ENCODE measurements around the gene TLE1.
"Not testable (repeated sequence)": the region's sequence is repeated elsewhere in the genome, so short reads cannot be mapped to it uniquely, and the experiment has no call there.

The TLE1 gene

DNA sequence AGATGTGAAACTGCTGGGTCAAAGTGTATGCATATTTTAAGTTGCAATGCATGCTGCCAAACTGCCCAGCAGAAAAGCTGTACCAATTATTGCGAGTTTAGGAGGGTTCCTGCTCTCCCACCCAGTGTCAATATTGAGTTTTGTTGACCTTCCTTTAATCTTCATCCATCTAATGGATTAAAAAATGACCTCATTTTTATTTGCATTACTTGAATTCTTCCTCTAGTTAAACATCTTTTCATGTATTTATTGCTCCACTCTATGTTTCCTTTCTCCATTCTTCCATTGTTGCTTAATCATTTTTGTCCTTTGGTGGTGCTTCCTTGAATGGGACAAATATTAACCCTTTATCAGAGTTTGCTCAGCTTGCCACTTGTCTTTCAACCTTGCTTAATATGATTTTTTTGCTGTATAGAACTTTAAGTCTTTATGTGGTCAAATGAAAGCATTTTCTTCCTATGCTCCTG lies 32.4 kb downstream of the TLE1 start:
- no peak for DNase-seq (ENCODE audit: low read depth, low spot score)

DNA sequence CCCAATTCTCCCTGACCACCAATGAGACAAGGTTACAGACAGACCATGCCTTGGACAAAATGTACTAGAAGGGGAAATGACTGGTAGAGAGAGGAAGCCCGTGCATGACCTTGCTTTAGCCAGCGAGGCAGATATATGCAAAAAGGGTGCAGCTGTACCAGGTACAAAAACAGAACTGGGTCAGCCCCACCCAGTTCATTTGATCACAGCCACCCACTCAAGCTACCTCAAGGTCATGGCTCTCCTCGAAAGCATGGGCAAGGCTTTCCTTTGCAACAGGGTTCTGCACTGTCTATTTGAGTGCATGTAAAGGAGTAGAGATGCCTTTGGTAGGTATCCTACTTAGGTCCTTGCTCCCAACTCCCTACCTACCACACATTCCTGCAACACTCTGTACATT lies 33.3 kb downstream of the TLE1 start:
- no peak overlapping the region for H3K27ac ChIP-seq

More for the DNA sequence above, 32.4 kb downstream of the TLE1 start:
- no peak overlapping the region for H3K27ac ChIP-seq

DNA sequence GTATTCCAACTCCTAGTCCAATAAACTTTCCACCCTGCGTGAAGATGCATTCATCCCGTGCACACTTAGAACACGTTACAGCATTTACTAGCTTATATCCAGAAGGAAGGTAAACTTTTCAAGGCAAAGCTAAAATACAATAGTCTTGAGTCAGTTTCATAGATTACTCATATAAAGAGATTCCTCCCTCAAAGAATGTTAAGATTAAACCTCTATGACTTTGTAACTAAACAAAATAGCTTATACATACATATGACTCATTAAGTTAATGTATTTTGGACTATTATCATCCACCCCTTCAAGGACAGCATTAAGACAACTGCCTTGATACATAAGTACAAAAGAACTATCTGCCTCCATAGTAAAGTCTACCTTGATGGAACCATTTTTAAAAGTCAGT lies 36.1 kb downstream of the TLE1 start:
- no peak overlapping the region for H3K27ac ChIP-seq
- no peak for DNase-seq (ENCODE audit: low read depth, low spot score)

More for the DNA sequence above, 33.3 kb downstream of the TLE1 start:
- no peak for DNase-seq (ENCODE audit: low read depth, low spot score)

DNA sequence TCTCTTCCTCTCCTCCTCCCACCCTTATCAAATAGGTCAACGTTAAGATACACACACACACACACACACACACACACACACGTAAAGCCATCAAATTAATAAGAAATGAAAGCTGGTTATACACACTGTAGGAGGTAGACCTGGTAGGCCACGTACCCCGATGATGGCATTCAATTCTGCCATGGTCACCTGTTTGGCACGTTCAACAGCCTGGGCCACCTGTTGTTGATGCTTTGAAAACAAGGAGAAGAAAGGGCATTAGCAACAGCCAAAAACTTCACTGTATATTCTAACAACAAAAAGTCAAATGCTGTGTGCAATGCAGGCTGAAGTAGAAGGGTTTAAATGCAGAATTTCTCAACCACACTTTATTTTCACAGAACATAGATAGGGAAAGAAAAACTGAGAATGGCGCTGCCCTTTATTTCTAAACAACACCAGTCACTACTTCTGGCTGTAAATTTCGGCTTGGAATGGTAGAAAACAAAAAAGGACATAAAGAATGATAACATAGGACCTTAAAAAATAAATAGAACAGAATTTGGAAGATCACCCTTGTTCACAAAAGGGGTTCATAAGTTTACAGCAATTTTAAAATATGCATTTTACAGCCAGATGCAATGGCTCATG lies 37.2 kb downstream of the TLE1 start:
- H3K27ac ChIP-seq = no peak overlapping the region
- no peak for DNase-seq (ENCODE audit: low read depth, low spot score)

DNA sequence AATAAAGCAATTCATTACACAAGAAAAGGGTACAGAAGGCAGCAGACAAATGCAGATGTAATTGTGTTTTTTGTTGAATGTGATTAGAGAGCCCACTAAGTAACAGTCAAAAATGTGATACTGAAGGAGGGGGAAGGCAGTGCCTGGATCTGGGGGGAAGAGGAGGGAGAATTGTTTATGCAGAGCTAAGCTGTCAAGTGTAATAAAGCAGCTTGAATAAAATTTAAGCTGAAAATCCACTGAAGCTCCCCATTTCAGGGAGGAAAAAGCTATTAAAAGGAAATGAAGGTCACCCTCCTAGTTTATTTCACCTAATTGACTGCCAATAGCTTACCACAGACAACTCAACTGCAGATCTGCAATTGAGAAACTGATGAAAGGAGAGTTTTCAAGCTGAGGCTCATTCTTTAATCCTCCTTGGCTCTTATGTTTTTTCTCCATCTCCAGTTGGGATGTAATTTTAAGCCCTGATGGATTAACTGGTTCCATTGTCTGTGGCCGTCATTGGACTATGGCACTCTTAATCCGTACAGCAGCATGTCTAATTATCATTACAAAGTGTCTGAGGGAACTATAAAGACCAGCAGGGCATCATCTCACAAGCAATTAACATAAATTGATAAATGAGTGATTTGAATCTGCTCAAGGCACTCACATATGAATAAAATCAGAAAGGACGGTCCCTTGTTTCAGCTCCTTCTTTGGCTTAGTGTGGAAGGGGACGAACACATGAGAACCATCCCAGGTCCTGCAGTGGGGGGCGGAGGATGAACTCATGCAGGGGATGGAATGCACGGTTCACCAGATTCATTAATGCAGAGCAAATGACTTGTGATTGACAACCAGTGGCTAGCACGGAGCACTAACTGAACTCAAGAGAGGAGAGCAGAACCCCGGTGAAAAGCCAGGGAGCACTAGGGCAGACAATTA lies 38.5 kb downstream of the TLE1 start:
- no peak for DNase-seq (ENCODE audit: low read depth, low spot score)
- no peak overlapping the region for H3K27ac ChIP-seq

DNA sequence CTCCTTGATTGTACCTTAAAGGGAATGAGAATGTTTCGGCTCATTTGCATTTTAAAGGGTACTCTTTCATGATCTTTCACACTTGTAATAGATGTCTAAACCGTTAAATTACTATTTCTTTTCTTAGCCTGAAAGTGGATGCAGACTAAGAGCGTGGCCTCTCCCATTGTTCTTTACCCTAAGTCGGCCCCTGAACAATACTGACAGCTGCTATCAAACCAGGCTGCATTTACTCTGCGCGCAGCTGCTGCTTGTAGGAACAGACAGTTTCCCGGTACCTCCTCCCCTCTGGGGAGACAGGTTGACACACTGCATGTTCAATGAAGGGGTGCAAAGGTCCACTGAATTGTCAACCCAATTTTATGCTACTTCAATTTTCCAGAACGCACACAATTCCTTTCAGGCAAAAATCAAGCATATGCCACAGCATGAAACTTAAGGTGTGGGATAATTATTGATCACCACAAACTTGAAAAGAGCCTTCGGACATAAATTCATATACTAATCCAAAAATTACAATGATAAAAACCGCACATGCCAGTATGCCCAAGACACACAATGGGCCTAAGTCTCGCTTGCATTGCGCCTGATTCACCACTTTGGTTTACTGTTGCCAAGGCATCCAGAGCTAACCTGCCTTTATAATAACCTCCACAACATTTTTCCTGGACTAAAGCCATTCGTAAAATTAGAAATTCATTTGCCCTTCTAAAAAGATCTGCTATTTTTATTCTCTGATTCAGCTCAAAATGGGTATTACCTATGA lies 39.7 kb downstream of the TLE1 start:
- no peak for DNase-seq (ENCODE audit: low read depth, low spot score)
- no peak overlapping the region for H3K27ac ChIP-seq

DNA sequence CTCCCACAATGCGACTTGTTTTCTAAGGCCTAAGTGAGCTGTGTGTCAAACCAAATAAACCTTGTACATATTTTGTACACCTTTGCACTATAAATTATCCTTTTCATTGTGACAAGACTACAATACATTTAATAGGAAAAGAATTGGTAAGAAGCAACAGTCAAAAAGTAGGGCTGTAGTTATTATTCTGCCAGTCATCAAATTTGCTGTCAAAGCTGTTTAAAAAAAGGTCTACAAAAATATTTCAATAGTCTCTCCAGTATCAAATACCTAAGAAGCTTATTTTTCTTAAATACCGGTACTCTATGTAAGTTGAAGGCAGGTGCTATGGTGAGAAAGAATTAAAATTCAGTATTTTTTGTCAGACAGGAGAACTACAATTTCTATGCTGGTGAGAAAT lies 40.5 kb downstream of the TLE1 start:
- no peak for DNase-seq (ENCODE audit: low read depth, low spot score)
- no peak overlapping the region for H3K27ac ChIP-seq

DNA sequence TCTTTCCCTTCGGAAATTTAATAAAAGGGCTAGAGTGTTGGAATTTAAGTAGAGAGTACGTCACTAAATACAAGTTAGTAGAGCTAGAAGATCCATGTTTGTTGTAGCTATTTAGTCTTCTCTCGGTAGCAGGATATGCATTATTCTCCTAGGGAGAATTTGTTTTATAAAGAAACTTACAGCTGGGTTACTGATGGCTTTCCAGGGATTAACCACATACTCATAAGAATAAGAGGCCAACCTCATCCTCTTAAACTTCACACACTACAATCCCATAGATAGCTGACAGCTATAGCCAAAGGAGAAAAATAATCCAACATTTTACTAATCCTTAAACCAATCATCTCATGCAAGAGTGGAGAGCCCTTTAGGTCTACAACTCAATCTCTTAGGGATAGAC lies 43.0 kb downstream of the TLE1 start:
- no peak overlapping the region for H3K27ac ChIP-seq
- DNase-seq (ENCODE audit: low read depth, low spot score) = no peak

DNA sequence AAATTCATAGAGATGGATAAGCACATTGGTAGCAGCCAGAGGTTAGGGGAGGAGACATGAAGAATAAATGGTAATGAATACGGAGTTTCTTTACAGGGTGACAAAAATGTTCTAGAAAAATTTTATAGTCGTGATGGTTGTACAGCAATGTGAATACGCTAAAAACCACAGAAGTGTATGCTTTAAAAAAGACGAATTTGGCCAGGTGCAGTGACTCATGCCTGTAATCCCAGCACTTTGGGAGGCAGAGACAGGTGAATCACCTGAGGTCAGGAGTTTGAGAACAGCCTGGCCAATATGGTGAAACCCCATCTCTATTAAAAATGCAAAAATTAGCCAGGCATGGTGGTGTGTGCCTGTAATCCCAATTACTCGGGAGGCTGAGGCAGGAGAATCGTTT lies 44.8 kb downstream of the TLE1 start:
- not testable (repeated sequence) for DNase-seq (ENCODE audit: low read depth, low spot score); H3K27ac ChIP-seq

DNA sequence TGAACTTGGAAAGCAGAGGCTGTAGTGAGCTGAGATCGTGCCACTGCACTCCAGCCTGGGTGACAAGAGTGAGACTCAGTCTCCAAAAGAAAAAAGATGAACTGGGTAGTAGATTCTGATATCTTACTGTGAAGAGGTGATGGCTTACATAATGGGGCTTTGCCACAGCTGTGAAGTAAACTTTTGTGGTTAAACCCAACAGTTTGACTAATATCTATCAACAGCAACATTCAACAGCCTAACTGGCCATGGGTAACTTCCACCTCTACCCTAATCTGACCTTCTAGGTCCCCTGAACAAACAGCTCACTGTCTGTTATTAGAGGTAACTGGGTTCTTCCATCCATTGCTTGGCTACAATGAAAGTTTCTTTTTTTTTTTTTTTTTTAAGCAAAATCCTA lies 52.1 kb downstream of the TLE1 start:
- no peak for DNase-seq (ENCODE audit: low read depth, low spot score)
- H3K27ac ChIP-seq = no peak overlapping the region

DNA sequence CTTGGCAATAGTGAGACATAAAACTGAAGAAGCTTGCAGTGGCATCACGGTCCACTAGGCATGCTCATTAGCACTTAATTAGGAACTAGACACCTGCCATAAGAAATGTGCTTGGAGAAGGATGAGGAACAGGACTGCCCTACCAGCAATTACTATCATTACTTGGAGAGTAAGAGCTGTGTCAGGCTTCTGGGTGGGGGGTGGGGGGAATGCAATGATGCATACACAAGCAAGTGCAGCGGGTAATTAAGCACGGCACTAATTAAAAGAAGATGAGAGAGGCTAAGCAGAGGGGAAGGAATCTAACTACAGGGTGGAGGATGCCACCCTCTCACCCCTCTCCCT lies 53.1 kb downstream of the TLE1 start:
- no peak overlapping the region for H3K27ac ChIP-seq
- no peak for DNase-seq (ENCODE audit: low read depth, low spot score)

DNA sequence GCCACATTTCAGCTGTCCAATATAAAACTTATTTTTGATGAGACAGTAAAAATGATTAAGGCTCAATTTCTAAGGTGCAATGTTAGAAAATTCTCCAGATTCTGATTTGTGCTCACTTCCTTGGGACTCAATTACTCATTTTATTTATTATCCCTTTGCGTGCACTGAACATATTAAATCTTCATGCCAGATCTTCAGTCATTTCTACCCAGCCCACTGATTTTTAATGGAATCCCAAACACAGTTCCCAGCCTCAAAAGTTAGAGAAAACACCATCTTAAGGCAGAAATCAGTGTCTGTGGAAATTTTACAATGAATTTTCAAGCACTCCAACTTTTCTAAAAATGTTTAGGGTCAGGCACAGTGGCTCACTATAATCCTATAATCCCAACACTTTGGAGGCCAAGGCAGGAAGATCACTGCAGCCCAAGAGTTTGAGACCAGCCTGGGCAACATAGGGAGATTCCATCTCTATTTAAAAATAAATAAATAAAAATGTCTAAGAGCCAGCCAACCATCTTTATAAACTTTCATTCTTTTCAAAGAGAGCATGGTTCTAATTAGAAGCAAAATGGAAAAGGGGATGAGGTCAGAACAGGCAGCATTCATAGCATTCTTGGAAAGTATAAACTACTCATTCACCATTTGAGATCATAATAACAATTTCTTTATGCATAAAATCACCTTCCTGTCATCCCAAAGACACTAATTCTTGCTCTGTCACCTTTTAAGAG lies 53.7 kb downstream of the TLE1 start:
- H3K27ac ChIP-seq = no peak overlapping the region
- no peak for DNase-seq (ENCODE audit: low read depth, low spot score)

DNA sequence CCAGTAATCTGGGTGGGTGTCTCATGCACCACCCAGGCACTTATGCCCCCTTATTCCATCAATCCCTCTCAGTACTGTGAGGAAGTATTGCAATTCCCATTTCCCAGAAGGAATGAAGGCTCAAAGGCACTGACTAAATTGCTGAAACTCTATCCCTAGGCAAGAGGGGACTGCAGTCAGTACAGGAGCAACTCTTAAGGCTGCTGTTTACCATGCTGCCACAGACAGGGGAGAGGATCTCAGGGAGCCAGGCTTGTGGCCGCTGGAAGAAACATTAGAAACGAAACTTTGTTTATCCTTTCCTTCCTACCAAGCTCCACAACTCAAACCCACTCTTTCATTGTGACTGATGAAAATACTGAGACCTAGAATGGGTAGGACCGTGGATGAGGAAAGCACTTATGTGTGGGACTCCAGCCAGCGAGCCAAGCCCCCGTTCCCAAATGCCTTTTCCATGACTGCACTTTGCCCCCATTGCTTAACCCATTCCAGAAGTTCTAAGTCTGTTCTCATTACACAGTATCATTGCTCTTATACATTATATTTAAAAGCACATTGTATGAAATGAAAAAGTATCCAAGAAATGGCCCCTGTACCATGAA lies 54.3 kb downstream of the TLE1 start:
- DNase-seq (ENCODE audit: low read depth, low spot score) = no peak
- H3K27ac ChIP-seq = no peak overlapping the region

DNA sequence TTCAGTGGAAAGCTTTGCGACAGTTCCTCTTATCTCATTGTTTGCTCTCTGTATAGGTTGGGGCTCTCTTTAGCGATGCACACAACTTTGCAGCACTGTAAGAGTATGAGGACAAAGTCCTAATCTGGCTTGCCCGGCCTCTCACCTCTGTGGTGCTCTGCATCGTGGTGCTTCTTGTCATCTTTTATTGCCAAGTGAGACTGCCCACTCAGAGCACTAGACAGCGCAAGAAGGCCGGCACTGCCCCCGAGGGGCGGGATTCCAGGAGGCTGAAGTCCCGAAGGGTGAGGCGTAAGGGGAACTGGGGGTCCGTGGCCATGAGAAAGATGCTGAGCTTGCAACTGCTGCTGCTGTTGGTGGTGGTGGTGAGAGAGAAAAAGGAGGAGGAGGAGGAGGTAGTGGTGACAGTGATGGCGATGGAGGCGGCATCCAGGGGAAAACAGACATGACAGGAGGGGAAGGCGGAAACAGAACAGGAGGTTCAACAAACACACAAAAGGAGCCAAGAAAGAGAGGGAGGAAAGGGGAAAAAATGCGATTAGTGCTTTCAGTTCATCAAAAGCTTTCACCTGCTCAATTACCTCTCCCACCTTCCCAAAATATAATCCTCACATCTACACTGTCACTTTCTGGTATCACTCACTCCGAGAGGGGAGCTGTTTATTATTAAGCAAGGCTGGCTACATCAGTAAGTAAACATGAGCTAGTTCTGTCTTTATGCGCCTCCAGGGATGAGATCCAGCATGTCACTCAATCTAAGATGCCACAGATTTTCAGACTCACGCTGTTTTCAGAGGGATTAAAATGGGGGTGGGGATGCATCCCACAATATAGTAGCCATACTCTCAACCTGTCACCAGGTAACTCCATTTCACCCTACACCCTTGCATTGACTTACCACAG lies 55.1 kb downstream of the TLE1 start:
- H3K27ac ChIP-seq = no peak overlapping the region
- no peak for DNase-seq (ENCODE audit: low read depth, low spot score)

DNA sequence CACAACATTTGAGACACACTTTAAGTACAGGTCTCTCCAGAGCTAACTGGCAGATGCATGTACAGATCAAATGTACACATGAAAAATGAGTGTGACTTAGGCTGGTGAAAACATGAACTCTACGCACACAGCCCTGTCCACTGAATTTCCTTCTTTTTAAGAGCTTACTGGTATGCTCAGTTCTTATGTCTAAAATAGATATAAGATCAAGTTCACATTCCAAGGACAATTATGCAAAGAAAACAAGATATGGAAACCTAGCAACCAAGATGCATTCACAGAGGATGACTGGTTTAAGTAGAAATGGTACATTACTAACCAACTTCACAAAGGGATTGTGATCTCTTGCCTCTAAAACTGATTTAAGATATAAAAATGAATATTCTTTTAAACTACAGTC lies 56.7 kb downstream of the TLE1 start:
- DNase-seq (ENCODE audit: low read depth, low spot score) = no peak
- no peak overlapping the region for H3K27ac ChIP-seq

DNA sequence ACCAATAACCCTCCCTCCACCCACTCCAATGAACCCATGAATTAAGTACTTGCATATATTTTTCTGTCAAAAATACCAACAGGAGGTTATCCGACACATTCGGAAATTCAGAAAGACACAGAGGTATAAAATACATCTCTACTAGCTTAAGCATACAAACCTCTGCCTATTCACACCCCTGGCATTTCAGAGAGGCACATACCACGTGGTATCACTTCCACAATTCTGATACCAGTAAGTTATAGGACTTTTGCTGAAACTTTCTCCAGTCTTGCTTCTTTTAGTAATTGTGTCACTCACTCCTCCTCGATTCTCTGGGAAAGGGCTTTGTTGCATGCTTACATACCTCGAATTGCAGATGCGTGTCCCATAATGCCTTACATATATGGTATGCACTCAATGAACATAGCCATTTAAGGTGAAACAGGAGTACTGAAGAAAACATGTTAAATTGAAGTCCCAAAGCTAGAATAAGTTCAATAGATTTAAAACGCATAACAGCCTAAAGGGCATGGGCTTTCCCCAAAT lies 58.1 kb downstream of the TLE1 start:
- no peak for DNase-seq (ENCODE audit: low read depth, low spot score)
- H3K27ac ChIP-seq = no peak overlapping the region

DNA sequence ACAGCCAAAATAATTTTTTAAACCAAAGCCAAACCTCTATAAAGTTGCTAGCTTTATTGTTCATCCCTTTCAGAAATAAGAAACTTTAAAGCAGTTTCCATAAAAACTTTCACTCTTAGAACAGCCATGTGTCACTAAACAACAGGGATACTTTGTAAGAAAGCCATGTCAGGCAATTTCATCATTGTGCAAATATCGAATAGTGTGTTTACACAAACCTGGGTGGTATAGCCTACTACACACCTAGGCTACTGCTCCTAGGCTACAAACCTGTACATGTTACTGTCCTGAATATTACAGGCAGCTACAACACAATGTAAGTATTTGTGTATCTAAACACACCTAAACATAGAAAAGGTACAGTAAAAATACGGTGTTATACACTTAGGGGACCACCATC lies 59.9 kb downstream of the TLE1 start:
- H3K27ac ChIP-seq = peak overlapping the region; percentile 7
- DNase-seq (ENCODE audit: low read depth, low spot score) = no peak

DNA sequence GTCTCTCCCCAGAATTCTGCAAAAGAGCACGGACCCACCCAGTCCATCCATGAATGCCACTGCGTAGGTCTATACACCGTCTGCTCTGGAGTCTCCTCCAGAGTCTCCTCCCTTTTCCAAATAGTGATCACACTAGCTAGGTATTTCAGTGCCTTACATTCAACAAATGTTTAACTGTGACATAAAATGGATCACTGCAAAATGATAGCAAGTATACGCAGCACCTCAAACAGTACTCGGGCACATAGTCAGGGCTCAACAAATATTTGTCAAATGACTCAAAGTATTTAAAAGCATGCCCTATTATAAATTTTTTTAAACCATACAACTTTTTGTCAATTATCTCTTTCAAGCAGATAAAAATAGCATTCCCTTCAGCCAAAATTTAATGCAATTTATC lies 60.5 kb downstream of the TLE1 start:
- DNase-seq (ENCODE audit: low read depth, low spot score) = no peak
- peak overlapping the region; percentile 7 for H3K27ac ChIP-seq

DNA sequence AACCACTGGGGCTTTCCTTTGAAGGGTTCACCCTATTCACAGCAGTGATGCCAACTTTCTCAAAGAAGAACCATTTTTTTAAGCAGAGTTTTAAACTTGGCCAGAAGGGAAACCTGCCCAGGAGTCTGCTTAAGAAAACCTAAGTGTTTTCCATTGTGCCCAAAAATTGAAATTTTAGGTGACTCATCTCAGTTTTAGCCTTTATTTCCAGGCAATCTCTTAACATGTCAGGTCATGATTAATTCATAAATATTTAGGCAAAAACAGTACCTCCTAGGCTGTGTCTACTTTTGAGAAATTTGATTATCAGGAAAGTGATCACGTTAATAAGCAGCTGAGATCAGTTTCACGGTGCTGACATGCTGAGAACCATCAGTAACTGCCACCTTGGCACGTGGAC lies 61.9 kb downstream of the TLE1 start:
- peak overlapping the region; percentile 56 for H3K27ac ChIP-seq

More for the DNA sequence above, 61.9 kb downstream of the TLE1 start:
- no peak for DNase-seq (ENCODE audit: low read depth, low spot score)
